ENCODE results near the gene CD99L2. TPM values are rescaled to one million over a fixed set of nuclear protein-coding genes. Genes with fewer than 3 reads are reported as not detected.

Gene CD99L2
- total RNA-seq, 2 donors from 2014 or later, result 66.0 to 72.0 TPM

DNA sequence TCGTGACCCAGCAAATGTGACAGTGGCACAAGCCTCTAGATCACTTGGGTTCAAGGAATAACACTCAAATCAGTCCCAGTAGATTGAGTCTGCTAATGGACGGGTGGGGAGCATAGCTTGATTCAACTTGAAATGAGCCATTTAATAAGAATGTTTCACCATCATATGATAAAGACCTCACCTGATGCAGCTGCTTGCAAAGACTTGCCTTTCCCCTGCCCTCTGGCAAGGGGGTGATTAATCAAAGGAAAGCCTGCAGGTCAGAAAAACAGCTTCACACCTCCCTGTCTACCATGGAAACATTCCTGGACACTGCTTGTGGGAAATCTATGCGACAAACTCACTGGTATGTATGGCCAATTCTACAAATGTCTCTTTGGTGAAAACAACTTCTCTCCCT lies 54.5 kb downstream of the CD99L2 start:
- no peaks in the 10 kb centered on the region for H3K4me1 ChIP-seq
- no peak overlapping the region for H3K4me3 ChIP-seq
- no peak for DNase-seq (ENCODE audit: low spot score)
- TF ChIP-seq, protein P1, sequence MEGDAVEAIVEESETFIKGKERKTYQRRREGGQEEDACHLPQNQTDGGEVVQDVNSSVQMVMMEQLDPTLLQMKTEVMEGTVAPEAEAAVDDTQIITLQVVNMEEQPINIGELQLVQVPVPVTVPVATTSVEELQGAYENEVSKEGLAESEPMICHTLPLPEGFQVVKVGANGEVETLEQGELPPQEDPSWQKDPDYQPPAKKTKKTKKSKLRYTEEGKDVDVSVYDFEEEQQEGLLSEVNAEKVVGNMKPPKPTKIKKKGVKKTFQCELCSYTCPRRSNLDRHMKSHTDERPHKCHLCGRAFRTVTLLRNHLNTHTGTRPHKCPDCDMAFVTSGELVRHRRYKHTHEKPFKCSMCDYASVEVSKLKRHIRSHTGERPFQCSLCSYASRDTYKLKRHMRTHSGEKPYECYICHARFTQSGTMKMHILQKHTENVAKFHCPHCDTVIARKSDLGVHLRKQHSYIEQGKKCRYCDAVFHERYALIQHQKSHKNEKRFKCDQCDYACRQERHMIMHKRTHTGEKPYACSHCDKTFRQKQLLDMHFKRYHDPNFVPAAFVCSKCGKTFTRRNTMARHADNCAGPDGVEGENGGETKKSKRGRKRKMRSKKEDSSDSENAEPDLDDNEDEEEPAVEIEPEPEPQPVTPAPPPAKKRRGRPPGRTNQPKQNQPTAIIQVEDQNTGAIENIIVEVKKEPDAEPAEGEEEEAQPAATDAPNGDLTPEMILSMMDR (IDR thresholded peaks at IDR 0.05), result no peak
- H3K27ac ChIP-seq, result no peak overlapping the region
- H3K9me3 ChIP-seq, result no peaks in the 10 kb centered on the region
- no peaks in the 10 kb centered on the region for H3K27me3 ChIP-seq
- H3K36me3 ChIP-seq, result no peaks in the 10 kb centered on the region

DNA sequence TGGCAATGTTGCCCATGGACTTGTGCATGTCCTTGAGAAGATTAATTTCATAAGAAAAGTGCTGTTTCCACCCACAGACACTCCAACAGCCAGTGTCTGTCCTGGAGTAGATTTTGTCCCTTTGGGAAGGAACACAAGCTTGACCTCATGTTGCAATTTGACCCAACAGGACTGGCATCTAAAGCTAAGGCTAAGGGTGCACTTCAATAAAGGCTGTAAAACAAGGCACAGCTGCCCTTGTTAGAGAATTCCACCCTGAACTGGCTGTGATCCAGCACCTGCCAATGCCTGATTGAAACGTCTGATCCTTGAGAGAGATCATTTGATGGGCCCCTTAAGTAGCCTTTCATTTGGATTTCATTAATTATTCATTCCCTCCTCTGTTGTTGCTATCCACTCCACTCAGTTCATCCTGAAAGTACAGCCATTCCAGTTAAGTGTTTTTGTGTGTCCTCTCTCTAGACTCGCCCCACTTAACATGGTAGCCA lies 56.2 kb downstream of the CD99L2 start:
- no peak overlapping the region for H3K27ac ChIP-seq
- H3K36me3 ChIP-seq, result no peaks in the 10 kb centered on the region
- TF ChIP-seq, protein P1 (IDR thresholded peaks at IDR 0.05), result no peak
- no peak for DNase-seq (ENCODE audit: low spot score)
- H3K4me1 ChIP-seq, result no peaks in the 10 kb centered on the region
- no peak overlapping the region for H3K4me3 ChIP-seq
- H3K9me3 ChIP-seq, result no peaks in the 10 kb centered on the region
- no peaks in the 10 kb centered on the region for H3K27me3 ChIP-seq

DNA sequence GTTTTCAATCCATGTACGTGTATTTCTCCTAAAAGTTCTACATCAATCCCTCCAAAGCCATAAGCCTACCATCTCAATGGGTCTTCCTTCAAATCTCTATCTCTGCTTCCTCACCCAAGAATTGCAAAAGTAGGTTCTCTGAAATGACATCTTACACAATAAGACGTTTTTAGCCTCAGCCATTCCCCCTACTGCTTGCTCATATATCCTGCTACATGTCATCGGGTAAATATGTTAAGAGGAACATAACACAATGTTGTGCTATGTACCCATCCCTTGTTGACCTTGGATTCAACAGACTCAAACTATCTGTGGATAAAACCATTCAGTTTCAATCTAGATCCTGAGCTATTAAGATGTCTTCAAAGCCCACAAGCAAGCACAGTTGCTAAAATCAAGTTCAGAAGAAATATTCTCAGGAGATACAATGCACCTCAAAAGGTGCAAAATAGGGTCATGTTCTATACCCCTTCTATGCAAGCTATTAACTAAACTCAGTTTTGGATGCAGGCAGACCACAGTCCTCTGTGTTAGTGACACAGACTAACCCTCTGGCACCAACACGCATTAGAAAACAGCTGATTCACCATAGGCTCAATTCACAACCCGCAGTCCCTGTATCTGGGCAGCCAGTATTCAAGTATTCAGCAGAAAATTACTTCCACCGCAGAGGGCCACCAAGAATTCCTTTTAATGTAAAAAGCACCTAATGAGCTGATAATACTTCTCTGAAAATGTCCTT lies 56.8 kb downstream of the CD99L2 start:
- no peak overlapping the region for H3K4me3 ChIP-seq
- TF ChIP-seq, protein P1 (IDR thresholded peaks at IDR 0.05), result no peak
- H3K27me3 ChIP-seq, result no peaks in the 10 kb centered on the region
- DNase-seq (ENCODE audit: low spot score), result no peak
- no peaks in the 10 kb centered on the region for H3K4me1 ChIP-seq
- H3K27ac ChIP-seq, result no peak overlapping the region
- no peaks in the 10 kb centered on the region for H3K36me3 ChIP-seq
- no peaks in the 10 kb centered on the region for H3K9me3 ChIP-seq

DNA sequence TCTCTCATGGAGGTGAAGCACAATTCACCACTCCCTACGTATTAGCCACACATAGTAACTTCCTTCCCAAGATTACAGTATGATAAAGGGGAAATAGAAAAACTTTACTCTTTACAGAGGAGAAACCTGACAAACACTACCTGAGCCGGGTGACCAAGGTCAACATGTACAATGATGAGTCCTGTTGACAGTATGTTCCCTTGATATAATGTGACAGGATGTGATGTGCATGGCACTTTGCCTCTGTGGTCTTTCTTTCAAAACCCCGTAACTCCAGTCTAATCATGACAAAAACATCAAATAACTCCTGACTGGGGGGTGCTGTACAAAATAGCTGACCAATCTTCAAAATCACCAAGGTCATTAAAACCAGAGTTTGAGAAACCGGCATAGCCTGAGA lies 60.6 kb downstream of the CD99L2 start:
- no peak overlapping the region for H3K27ac ChIP-seq
- H3K4me3 ChIP-seq, result no peak overlapping the region
- TF ChIP-seq, protein P1 (IDR thresholded peaks at IDR 0.05), result no peak
- no peak for DNase-seq (ENCODE audit: low spot score)
- no peaks in the 10 kb centered on the region for H3K36me3 ChIP-seq
- no peaks in the 10 kb centered on the region for H3K4me1 ChIP-seq
- H3K27me3 ChIP-seq, result no peaks in the 10 kb centered on the region
- H3K9me3 ChIP-seq, result peaks cover 0 to 6% of the 10 kb centered on the region in 2 donors

DNA sequence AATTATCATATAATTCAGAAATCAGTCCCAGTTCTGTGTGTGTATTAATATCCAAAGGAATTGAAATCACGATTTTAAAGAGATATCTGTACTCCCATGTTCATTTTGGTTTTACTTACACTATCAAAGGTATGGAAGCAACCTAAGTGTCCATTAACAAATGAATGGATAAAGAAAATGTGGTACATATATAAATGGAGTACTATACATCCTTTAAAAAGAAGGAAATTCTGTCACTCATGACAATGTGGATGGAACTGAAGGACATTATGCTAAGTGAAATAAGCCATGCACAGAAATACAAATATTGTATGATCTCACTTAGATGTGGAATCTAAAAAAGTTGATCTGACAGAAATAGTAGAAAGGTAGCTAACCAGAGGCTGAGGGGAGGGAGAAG lies 63.8 kb downstream of the CD99L2 start:
- DNase-seq (ENCODE audit: low spot score), result no peak
- TF ChIP-seq, protein P1 (IDR thresholded peaks at IDR 0.05), result no peak
- Histone ChIP-seq H3K4me1 (no peaks in the 10 kb centered on the region), H3K4me3 (no peak overlapping the region), H3K36me3 (no peaks in the 10 kb centered on the region), H3K27me3 (no peaks in the 10 kb centered on the region), H3K27ac (no peak overlapping the region), H3K9me3 (peaks cover 0 to 6% of the 10 kb centered on the region in 2 donors)
